Type B pancreatic cell (in vitro differentiated cells): ENCODE results near the gene ANKS1A. TPM values are rescaled to one million over a fixed set of nuclear protein-coding genes. Genes with fewer than 3 reads are reported as not detected.
A peak's percentile ranks its signal among the peaks of the same experiment; 100 is the strongest.
"Not testable (repeated sequence)": the region's sequence is repeated elsewhere in the genome, so short reads cannot be mapped to it uniquely, and the experiment has no call there.

Source experiments
- DNase-seq: peaks from one replicate; pipeline ENCODE4 v3.0.0; 2021; ENCODE audit warnings: mixed read lengths; ENCODE audit not compliant: unreplicated experiment; ENCODE audit errors: extremely low spot score
- H3K27ac Mint-ChIP-seq: 2 replicates; pipeline ENCODE4 v1.8.0; 2021; ENCODE audit warnings: mild to moderate bottlenecking, mixed read lengths
- H3K27me3 Mint-ChIP-seq: 2 replicates; pipeline ENCODE4 v1.8.0; 2021; ENCODE audit warnings: mixed read lengths
- H3K36me3 Mint-ChIP-seq: 2 replicates; pipeline ENCODE4 v1.8.0; 2021; ENCODE audit warnings: mixed read lengths
- H3K4me1 Mint-ChIP-seq: one replicate; pipeline ENCODE4 v1.8.0; 2021; ENCODE audit warnings: mixed read lengths; ENCODE audit not compliant: unreplicated experiment
- H3K4me3 Mint-ChIP-seq: 2 replicates; pipeline ENCODE4 v1.8.0; 2021; ENCODE audit warnings: mild to moderate bottlenecking, mixed read lengths
- H3K9me3 Mint-ChIP-seq: 2 replicates; pipeline ENCODE4 v1.8.0; 2021; ENCODE audit warnings: mixed read lengths
- long read RNA-seq: library from polyadenylated mRNA; unstranded; transcript quantifications from one replicate; pipeline ENCODE4 v2.0.0, GENCODE V29; 2020
- total RNA-seq: library from RNA; stranded (reverse); gene quantifications from 2 replicates; pipeline ENCODE4 v1.2.1, GENCODE V29; 2021; ENCODE audit warnings: low replicate concordance
- TF ChIP-seq, protein P1 (sequence below): fragments of 200-600 bp; sonication (generic); conservative IDR thresholded peaks from 2 replicates; pipeline ENCODE4 v1.5.0; 2021; ENCODE audit warnings: antibody characterized with exemption, mild to moderate bottlenecking

The ANKS1A gene, protein sequence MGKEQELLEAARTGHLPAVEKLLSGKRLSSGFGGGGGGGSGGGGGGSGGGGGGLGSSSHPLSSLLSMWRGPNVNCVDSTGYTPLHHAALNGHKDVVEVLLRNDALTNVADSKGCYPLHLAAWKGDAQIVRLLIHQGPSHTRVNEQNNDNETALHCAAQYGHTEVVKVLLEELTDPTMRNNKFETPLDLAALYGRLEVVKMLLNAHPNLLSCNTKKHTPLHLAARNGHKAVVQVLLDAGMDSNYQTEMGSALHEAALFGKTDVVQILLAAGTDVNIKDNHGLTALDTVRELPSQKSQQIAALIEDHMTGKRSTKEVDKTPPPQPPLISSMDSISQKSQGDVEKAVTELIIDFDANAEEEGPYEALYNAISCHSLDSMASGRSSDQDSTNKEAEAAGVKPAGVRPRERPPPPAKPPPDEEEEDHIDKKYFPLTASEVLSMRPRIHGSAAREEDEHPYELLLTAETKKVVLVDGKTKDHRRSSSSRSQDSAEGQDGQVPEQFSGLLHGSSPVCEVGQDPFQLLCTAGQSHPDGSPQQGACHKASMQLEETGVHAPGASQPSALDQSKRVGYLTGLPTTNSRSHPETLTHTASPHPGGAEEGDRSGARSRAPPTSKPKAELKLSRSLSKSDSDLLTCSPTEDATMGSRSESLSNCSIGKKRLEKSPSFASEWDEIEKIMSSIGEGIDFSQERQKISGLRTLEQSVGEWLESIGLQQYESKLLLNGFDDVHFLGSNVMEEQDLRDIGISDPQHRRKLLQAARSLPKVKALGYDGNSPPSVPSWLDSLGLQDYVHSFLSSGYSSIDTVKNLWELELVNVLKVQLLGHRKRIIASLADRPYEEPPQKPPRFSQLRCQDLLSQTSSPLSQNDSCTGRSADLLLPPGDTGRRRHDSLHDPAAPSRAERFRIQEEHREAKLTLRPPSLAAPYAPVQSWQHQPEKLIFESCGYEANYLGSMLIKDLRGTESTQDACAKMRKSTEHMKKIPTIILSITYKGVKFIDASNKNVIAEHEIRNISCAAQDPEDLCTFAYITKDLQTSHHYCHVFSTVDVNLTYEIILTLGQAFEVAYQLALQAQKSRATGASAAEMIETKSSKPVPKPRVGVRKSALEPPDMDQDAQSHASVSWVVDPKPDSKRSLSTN
- total RNA-seq = 28.0 and 35.9 TPM in 2 replicates
- long read RNA-seq, partial matches to known transcripts = 4 of 28 reads
- long read RNA-seq, other reads (novel, unspliced or antisense) = 24 of 28 reads

DNA sequence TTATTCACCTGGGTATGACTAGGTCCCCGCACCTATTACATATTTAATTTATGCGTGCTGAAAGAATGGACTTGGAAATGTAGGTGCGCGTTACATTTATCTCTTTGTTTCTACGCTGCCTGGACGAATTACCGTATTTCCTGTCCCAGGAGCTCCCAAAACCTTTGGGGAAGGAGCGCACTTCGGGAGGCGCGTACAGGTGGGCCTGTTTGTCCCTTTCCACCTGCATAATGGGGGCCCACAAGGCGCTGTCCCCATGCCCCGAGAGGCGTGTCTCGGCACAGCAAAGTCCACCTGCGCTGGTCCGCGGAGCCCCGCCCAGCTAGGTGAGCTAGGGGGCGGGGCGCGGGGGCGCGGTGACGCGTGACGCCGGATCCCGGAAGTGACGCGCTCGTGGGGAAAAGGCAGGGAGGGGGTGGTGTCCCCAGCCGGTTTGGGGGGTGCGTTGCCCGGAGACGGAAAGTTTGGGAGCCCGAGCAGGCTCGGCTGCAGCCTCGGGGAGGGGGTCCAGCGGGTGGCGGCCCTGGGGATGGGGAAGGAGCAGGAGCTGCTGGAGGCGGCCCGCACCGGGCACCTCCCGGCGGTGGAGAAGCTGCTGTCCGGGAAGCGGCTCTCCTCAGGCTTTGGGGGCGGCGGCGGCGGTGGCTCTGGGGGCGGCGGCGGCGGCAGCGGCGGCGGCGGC is at the start of gene ANKS1A:
ANKS1A (plus strand) TSS at position 382 of the 682 bp plus-strand sequence; CDS start at position 530, 148 bp downstream.
- Mint-ChIP-seq H3K36me3 (peaks cover 8% of the 10 kb centered on the region), H3K27ac (peak within 1 kb of the TSS; percentile 100), H3K4me1 (peaks cover 19% of the 10 kb centered on the region), H3K27me3 (no peaks in the 10 kb centered on the region), H3K9me3 (no peaks in the 10 kb centered on the region), H3K4me3 (peak within 1 kb of the TSS; percentile 100)
- TF ChIP-seq, protein P1, sequence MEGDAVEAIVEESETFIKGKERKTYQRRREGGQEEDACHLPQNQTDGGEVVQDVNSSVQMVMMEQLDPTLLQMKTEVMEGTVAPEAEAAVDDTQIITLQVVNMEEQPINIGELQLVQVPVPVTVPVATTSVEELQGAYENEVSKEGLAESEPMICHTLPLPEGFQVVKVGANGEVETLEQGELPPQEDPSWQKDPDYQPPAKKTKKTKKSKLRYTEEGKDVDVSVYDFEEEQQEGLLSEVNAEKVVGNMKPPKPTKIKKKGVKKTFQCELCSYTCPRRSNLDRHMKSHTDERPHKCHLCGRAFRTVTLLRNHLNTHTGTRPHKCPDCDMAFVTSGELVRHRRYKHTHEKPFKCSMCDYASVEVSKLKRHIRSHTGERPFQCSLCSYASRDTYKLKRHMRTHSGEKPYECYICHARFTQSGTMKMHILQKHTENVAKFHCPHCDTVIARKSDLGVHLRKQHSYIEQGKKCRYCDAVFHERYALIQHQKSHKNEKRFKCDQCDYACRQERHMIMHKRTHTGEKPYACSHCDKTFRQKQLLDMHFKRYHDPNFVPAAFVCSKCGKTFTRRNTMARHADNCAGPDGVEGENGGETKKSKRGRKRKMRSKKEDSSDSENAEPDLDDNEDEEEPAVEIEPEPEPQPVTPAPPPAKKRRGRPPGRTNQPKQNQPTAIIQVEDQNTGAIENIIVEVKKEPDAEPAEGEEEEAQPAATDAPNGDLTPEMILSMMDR = no peak
- DNase-seq = peak; percentile 91

DNA sequence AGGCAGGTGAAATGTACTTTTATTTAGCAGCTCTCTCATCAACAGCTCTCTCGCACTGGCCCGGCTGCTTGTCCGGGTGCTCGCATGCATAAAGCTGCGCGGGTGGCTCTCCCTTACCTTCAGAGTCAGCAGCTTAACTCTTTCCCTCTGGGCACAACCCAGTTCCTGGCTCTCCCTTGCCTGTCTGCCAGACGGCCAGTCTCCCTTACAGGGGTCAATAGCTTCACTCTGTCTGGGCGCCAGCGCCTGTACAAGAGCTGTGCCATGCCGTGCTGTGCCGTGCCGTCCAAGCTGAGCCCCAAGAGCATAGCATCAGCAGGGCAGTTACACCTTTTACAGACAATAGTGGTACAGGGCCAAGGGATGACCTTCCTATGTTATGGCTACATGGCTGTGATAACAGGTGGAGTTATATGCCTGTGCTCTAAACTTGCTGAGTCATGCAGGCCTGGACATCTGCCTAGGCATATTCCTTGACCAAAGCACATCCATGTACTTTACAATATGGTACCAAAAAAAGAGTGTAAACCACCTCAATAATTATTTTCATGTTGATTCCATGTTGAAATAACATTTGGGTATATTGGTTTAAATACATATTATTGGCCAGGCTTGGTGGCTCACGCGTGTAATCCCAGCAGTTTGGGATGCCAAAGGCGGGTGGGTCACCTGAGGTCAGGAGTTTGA is 49.2 kb upstream of the ANKS1A start:
- no peak overlapping the region for H3K4me3 Mint-ChIP-seq
- H3K36me3 Mint-ChIP-seq = peaks cover 9% of the 10 kb centered on the region
- TF ChIP-seq, protein P1 = no peak
- H3K27me3 Mint-ChIP-seq = no peaks in the 10 kb centered on the region
- DNase-seq = no peak
- no peaks in the 10 kb centered on the region for H3K9me3 Mint-ChIP-seq
- H3K4me1 Mint-ChIP-seq = peaks cover 9% of the 10 kb centered on the region
- H3K27ac Mint-ChIP-seq = no peak overlapping the region

DNA sequence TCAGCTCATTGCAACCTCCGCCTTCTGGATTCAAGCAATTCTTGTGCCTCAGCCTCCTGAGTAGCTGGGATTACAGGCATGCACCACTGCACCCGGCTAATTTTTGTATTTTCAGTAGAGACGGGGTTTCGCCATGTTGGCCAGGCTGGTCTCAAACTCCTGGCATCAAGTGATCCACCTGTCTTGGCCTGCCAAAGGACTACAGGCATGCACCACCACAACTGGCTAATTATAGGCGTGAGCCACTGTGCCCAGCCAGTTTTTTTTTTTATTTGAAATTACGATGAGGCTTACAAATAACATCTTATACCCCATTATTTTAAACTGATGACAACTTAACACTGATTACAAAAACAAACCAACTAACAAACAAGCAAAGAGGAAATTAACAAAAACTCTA is 40.0 kb upstream of the ANKS1A start:
- H3K4me1 Mint-ChIP-seq, H3K27ac Mint-ChIP-seq, H3K36me3 Mint-ChIP-seq, H3K4me3 Mint-ChIP-seq, DNase-seq, H3K9me3 Mint-ChIP-seq, H3K27me3 Mint-ChIP-seq: not testable (repeated sequence)

DNA sequence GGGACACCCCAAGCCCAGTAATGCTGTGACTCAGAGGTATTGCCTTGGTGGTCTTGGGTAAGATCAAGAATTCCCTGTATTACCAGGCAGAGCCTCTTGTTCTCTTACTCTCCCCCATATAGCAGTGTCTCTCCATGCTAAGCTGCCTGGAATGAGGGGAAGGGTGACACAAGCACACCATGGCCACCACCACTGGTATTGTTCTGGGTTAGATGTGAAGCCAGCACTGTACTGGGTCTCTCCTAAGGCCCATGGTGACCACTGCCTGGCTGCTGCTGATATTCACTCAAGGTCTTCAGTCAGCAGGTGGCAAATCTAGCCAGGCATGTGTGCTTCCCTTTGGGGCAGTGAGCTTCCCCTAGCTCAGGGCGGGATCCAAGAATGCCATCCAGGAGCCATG is 37.7 kb upstream of the ANKS1A start:
- Mint-ChIP-seq H3K4me3 (no peak overlapping the region), H3K27me3 (no peaks in the 10 kb centered on the region), H3K36me3 (peaks cover 8% of the 10 kb centered on the region), H3K9me3 (no peaks in the 10 kb centered on the region), H3K27ac (no peak overlapping the region), H3K4me1 (no peaks in the 10 kb centered on the region)
- TF ChIP-seq, protein P1 = no peak
- no peak for DNase-seq

DNA sequence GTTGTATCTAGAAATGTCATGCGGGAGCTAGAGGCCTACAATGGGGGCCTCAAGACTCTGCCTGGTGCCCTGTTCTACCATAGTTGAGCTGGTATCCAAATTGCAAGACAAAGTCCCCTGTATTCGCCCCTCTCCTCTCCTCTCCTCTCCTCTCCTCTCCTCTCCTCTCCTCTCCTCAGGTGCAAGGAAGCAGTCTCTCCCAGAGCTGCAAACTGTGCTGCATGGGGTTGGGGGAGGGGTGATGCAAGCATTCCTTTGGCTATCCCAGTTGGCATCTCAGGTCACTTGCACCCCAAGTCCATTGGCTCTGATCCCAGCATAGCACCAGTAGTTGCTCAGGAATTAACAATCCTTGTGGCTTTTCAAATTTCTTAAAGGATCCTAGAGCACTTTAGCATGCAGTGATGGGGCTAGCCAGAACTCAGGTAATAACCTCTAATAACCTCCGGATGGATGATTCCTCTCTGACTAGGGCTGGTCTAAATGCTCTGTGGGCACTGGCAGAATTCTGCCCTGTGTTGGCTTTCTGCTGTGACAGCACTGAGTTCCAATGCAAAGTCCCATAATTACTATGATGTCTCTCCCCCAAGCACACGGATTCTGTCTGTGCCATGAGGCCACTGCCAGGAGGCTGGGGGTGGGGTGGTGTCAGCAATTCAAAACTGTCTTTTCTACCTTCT is 36.5 kb upstream of the ANKS1A start:
- Mint-ChIP-seq H3K27ac (no peak overlapping the region), H3K4me1 (no peaks in the 10 kb centered on the region), H3K9me3 (no peaks in the 10 kb centered on the region), H3K27me3 (no peaks in the 10 kb centered on the region), H3K4me3 (no peak overlapping the region), H3K36me3 (peaks cover 7% of the 10 kb centered on the region)
- TF ChIP-seq, protein P1 = no peak
- no peak for DNase-seq
